ENCODE data around the gene CCNY.
"Not testable (repeated sequence)": the region's sequence is repeated elsewhere in the genome, so short reads cannot be mapped to it uniquely, and the experiment has no call there.

Gene CCNY

GRCh38 chr10:35413985-35414861 lies 77.9 kb downstream of the CCNY start:
- Histone ChIP-seq H3K4me3 (ENCODE audit: low read length) (no peak overlapping the region), H3K27me3 (replicated peaks; ENCODE audit: control insufficient read depth, insufficient read depth, low read length) (no peaks in the 10 kb centered on the region), H3K9me3 (ENCODE audit: control insufficient read depth, low read length) (no peaks in the 10 kb centered on the region), H3K4me1 (ENCODE audit: control insufficient read depth, insufficient read depth, low read length) (peaks cover 28% of the 10 kb centered on the region), H3K36me3 (ENCODE audit: control insufficient read depth, insufficient read depth, low read length, severe bottlenecking) (no peaks in the 10 kb centered on the region), H3K9ac (ENCODE audit: low read length) (no peak overlapping the region)
- DNase-seq (ENCODE audit: low read depth), result no peak

- Histone ChIP-seq H3K9me3 (ENCODE audit: control insufficient read depth, low read length) (no peaks in the 10 kb centered on the region), H3K4me3 (ENCODE audit: low read length) (no peak overlapping the region), H3K27me3 (replicated peaks; ENCODE audit: control insufficient read depth, insufficient read depth, low read length) (no peaks in the 10 kb centered on the region), H3K9ac (ENCODE audit: low read length) (no peak overlapping the region), H3K4me1 (ENCODE audit: control insufficient read depth, insufficient read depth, low read length) (peaks cover 32% of the 10 kb centered on the region), H3K36me3 (ENCODE audit: control insufficient read depth, insufficient read depth, low read length, severe bottlenecking) (no peaks in the 10 kb centered on the region)
- no peak for DNase-seq (ENCODE audit: low read depth)
Measured at GRCh38 chr10:35415505-35415904, 79.2 kb downstream of the CCNY start.

- no peak for DNase-seq (ENCODE audit: low read depth)
- H3K4me3 ChIP-seq (ENCODE audit: low read length), result no peak overlapping the region
- H3K27me3 ChIP-seq (replicated peaks; ENCODE audit: control insufficient read depth, insufficient read depth, low read length), result no peaks in the 10 kb centered on the region
- no peak overlapping the region for H3K9ac ChIP-seq (ENCODE audit: low read length)
- no peaks in the 10 kb centered on the region for H3K9me3 ChIP-seq (ENCODE audit: control insufficient read depth, low read length)
- peaks cover 43% of the 10 kb centered on the region for H3K4me1 ChIP-seq (ENCODE audit: control insufficient read depth, insufficient read depth, low read length)
- no peaks in the 10 kb centered on the region for H3K36me3 ChIP-seq (ENCODE audit: control insufficient read depth, insufficient read depth, low read length, severe bottlenecking)
Measured at GRCh38 chr10:35416619-35417312, 80.5 kb downstream of the CCNY start.

- Histone ChIP-seq H3K27me3 (replicated peaks; ENCODE audit: control insufficient read depth, insufficient read depth, low read length) (no peaks in the 10 kb centered on the region), H3K4me3 (ENCODE audit: low read length) (no peak overlapping the region), H3K4me1 (ENCODE audit: control insufficient read depth, insufficient read depth, low read length) (peaks cover 44% of the 10 kb centered on the region), H3K36me3 (ENCODE audit: control insufficient read depth, insufficient read depth, low read length, severe bottlenecking) (no peaks in the 10 kb centered on the region), H3K9me3 (ENCODE audit: control insufficient read depth, low read length) (no peaks in the 10 kb centered on the region), H3K9ac (ENCODE audit: low read length) (no peak overlapping the region)
- DNase-seq (ENCODE audit: low read depth), result no peak
Measured at GRCh38 chr10:35417313-35417625, 81.0 kb downstream of the CCNY start.

- no peak for DNase-seq (ENCODE audit: low read depth)
- H3K4me3 ChIP-seq (ENCODE audit: low read length), result no peak overlapping the region
- no peak overlapping the region for H3K9ac ChIP-seq (ENCODE audit: low read length)
- H3K36me3 ChIP-seq (ENCODE audit: control insufficient read depth, insufficient read depth, low read length, severe bottlenecking), result no peaks in the 10 kb centered on the region
- H3K27me3 ChIP-seq (replicated peaks; ENCODE audit: control insufficient read depth, insufficient read depth, low read length), result no peaks in the 10 kb centered on the region
- no peaks in the 10 kb centered on the region for H3K9me3 ChIP-seq (ENCODE audit: control insufficient read depth, low read length)
- H3K4me1 ChIP-seq (ENCODE audit: control insufficient read depth, insufficient read depth, low read length), result peaks cover 47% of the 10 kb centered on the region
Measured at GRCh38 chr10:35417795-35418194, 81.5 kb downstream of the CCNY start.

- not testable (repeated sequence) for H3K27me3 ChIP-seq (replicated peaks; ENCODE audit: control insufficient read depth, insufficient read depth, low read length); H3K36me3 ChIP-seq (ENCODE audit: control insufficient read depth, insufficient read depth, low read length, severe bottlenecking); H3K9ac ChIP-seq (ENCODE audit: low read length); H3K4me3 ChIP-seq (ENCODE audit: low read length); H3K9me3 ChIP-seq (ENCODE audit: control insufficient read depth, low read length); DNase-seq (ENCODE audit: low read depth)
- peaks cover 47% of the 10 kb centered on the region for H3K4me1 ChIP-seq (ENCODE audit: control insufficient read depth, insufficient read depth, low read length)
Measured at GRCh38 chr10:35418580-35418979, 82.3 kb downstream of the CCNY start.

- H3K9ac ChIP-seq (ENCODE audit: low read length), result no peak overlapping the region
- DNase-seq (ENCODE audit: low read depth), result peak; percentile 25
- no peaks in the 10 kb centered on the region for H3K36me3 ChIP-seq (ENCODE audit: control insufficient read depth, insufficient read depth, low read length, severe bottlenecking)
- H3K9me3 ChIP-seq (ENCODE audit: control insufficient read depth, low read length), result no peaks in the 10 kb centered on the region
- peaks cover 56% of the 10 kb centered on the region for H3K4me1 ChIP-seq (ENCODE audit: control insufficient read depth, insufficient read depth, low read length)
- peak overlapping the region; percentile 6 for H3K4me3 ChIP-seq (ENCODE audit: low read length)
- H3K27me3 ChIP-seq (replicated peaks; ENCODE audit: control insufficient read depth, insufficient read depth, low read length), result no peaks in the 10 kb centered on the region
Measured at GRCh38 chr10:35420044-35420443, 83.7 kb downstream of the CCNY start.

- no peaks in the 10 kb centered on the region for H3K27me3 ChIP-seq (replicated peaks; ENCODE audit: control insufficient read depth, insufficient read depth, low read length)
- H3K9ac ChIP-seq (ENCODE audit: low read length), result peak overlapping the region; percentile 79
- H3K4me3 ChIP-seq (ENCODE audit: low read length), result peak overlapping the region; percentile 23
- peaks cover 66% of the 10 kb centered on the region for H3K4me1 ChIP-seq (ENCODE audit: control insufficient read depth, insufficient read depth, low read length)
- no peaks in the 10 kb centered on the region for H3K36me3 ChIP-seq (ENCODE audit: control insufficient read depth, insufficient read depth, low read length, severe bottlenecking)
- no peaks in the 10 kb centered on the region for H3K9me3 ChIP-seq (ENCODE audit: control insufficient read depth, low read length)
- no peak for DNase-seq (ENCODE audit: low read depth)
Measured at GRCh38 chr10:35420827-35421552, 84.7 kb downstream of the CCNY start.

- Histone ChIP-seq H3K27me3 (replicated peaks; ENCODE audit: control insufficient read depth, insufficient read depth, low read length) (no peaks in the 10 kb centered on the region), H3K9me3 (ENCODE audit: control insufficient read depth, low read length) (no peaks in the 10 kb centered on the region), H3K4me3 (ENCODE audit: low read length) (peak overlapping the region; percentile 50), H3K4me1 (ENCODE audit: control insufficient read depth, insufficient read depth, low read length) (peaks cover 73% of the 10 kb centered on the region), H3K36me3 (ENCODE audit: control insufficient read depth, insufficient read depth, low read length, severe bottlenecking) (no peaks in the 10 kb centered on the region), H3K9ac (ENCODE audit: low read length) (peak overlapping the region; percentile 79)
- DNase-seq (ENCODE audit: low read depth), result peak; percentile 89
Measured at GRCh38 chr10:35421553-35422178, 85.4 kb downstream of the CCNY start.

GRCh38 chr10:35422228-35422627 lies 85.9 kb downstream of the CCNY start:
- peak overlapping the region; percentile 37 for H3K4me3 ChIP-seq (ENCODE audit: low read length)
- peak; percentile 32 for DNase-seq (ENCODE audit: low read depth)
- no peaks in the 10 kb centered on the region for H3K9me3 ChIP-seq (ENCODE audit: control insufficient read depth, low read length)
- H3K36me3 ChIP-seq (ENCODE audit: control insufficient read depth, insufficient read depth, low read length, severe bottlenecking), result no peaks in the 10 kb centered on the region
- H3K9ac ChIP-seq (ENCODE audit: low read length), result peak overlapping the region; percentile 79
- H3K4me1 ChIP-seq (ENCODE audit: control insufficient read depth, insufficient read depth, low read length), result peaks cover 73% of the 10 kb centered on the region
- H3K27me3 ChIP-seq (replicated peaks; ENCODE audit: control insufficient read depth, insufficient read depth, low read length), result no peaks in the 10 kb centered on the region
